GM20431 (cell line): Measurements from ENCODE around the gene TMBIM1.

Experiments
- in situ Hi-C: fragments of 300-500 bp; cut with MseI, MboI; formaldehyde crosslinking; loops from one replicate; pipeline ENCODE4 v1.15.0; 2020; ENCODE audit warnings: low sequenced_read_pairs; ENCODE audit not compliant: unreplicated experiment

Gene TMBIM1, protein sequence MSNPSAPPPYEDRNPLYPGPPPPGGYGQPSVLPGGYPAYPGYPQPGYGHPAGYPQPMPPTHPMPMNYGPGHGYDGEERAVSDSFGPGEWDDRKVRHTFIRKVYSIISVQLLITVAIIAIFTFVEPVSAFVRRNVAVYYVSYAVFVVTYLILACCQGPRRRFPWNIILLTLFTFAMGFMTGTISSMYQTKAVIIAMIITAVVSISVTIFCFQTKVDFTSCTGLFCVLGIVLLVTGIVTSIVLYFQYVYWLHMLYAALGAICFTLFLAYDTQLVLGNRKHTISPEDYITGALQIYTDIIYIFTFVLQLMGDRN

DNA sequence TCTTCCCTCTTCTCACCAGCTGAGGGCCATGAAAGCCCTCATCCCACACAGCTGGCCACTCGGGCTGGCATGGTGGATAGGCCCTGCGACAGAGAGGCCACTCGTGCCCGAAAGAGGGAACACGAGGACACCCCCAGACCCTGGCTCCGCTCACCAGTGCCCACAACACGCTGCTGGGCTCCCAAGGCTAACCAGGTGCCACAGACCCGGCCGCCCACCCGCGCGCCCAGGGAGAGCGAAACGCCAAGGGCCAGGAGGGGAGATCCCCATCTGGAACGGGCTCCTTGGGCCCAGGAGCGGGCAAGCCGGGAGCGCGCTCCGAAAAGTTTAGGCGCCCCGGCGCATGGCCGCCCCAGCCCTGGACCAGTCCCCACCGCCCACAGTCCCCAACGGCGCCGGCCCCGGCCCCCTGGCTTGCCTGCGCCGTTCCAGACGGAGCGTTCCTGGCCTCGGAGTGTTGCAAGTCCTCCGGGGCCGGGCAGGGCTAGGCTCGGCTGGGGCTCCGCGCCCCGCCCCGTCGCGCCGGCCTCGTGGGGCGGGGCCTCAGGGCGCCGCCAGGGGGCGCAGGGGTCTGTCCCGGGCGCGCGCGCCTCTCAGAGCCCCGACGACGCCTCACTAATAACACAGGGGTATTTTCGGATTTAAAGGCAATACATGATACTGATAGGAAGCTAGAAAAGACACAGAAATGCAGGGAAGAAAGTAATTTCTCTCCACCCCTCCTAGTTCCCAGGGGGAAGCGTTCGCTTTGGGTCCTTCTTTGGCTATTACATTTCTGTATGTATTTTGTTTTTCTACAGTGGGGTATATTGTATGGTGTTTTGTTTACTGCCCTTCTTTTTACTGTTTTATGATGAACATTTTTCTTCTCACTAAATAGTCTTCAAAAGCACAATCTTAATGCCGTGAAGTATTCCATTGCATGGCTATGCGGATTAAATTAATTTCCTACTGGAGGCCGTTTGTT lies at the start of gene TMBIM1:
TMBIM1 (minus strand) TSS at position 456 of the 967 bp plus-strand sequence. CDS start 10,362 bp downstream, outside the sequence.
- in situ Hi-C loops = loop anchor here (10.0 kb wide), 1 partner anchor 102 kb away; the partner anchor contains the start of gene CTDSP1

DNA sequence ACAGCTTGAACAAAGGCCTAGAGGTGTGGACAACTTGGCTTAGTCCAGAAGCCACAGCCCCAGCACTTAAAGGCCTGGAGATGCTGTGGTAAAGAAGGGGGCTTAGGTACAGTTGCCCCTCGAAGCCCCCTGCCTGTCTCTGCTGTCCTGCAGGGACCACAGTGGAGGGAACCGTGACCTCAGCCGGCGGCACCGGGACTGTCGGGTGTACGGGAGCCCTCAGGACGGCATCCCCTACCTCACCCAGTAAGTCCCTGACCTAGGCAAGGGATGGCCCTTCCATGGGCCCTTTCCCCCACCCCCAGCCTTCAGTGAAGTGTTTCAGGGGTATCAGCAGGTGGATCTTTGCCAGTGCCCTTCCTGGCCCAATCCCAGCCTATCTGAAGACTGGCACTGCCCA lies 49.1 kb upstream of the TMBIM1 start:
- in situ Hi-C loops = no loop called here

DNA sequence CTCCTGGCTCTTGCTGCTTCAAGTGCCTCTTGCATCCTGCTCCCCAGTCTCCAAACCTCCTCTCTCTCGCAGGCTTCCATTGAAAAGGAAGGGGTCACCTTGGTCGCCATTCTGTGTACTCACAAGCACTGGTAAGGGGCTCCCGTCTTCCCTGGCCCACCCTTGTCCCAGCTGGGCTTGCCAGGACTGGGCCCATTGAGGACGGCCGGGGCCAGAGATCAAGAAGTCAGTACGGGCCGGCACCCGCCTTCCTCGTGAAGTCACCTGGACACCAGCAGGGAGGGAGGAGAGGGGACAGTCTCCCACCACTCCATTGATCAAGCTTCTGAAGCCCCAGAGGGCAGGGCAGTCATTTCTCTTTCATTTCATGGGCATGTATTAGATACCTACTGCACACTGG lies 48.4 kb upstream of the TMBIM1 start:
- in situ Hi-C loops = no loop called here

DNA sequence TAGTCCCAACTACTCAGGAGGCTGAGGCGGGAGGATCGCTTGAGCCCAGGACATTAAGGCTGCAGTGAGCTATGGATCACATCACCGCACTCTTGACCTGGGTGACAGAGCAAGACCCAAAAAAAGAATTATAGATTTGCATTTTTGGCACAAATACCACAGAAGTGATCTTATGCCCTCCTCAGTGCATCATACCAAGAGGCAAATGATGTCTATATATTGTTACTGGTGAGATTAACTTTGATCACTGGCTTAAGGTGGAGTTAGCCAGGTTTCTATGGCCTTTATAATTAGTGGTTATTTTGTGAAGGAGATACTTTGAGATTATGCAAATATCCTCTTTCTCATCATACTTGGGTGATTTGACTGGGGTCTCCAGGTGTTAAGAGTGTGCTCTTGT lies 42.2 kb upstream of the TMBIM1 start:
- in situ Hi-C loops = no loop called here

DNA sequence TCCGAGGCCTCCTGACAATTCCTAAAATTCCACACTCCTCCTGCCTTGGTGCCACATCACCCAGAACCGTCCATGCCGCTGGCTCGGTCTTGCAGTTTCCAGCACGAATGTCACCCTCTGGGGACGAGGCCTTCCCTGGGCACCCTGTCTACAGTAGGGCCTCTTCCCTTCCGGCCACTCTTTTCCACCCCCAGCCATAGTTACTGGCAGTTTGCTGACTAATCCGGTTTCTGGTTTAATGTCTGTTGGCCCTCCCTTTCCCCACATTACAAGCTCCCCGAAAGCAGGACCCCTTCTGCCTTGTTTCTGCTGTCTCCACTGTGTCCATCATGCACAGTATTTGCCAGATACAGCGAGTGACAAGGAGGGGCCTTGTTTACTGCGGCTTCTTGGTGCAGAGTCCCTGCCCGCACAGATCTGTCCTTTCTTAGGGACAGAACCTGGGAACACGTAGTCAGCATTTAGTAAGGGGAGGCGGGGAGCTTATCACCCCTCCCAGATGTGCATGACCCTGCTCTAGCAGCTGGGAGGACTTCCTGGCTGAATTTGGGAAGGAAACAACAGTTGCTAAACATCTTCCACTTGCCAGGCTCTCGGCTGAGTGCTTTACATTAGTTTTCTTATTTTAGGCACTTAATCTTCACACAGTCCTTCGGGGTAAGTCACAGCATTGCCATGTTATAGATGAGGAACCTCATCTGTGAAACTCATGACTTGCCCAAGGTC lies 40.8 kb upstream of the TMBIM1 start:
- in situ Hi-C loops = no loop called here

DNA sequence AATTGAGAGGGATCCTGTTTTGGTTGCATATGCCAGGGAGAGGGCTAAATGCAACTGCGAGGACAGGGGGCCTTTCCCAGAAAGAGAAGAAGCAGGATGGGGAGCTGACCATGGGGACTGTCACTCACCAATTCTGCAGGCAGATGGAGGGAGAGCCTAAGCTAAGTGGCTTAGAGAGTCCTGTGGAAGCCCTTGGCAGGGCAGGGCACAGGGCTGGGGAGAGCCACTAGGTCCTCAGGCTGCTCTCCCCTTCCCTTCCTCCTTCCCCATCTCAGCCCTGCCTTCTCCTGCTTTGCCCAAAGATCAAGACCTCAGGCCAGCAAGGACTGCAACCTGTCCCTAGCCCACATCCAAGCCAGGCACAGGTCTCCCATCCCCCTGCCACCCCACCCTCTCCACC lies 40.0 kb upstream of the TMBIM1 start:
- in situ Hi-C loops = no loop called here

DNA sequence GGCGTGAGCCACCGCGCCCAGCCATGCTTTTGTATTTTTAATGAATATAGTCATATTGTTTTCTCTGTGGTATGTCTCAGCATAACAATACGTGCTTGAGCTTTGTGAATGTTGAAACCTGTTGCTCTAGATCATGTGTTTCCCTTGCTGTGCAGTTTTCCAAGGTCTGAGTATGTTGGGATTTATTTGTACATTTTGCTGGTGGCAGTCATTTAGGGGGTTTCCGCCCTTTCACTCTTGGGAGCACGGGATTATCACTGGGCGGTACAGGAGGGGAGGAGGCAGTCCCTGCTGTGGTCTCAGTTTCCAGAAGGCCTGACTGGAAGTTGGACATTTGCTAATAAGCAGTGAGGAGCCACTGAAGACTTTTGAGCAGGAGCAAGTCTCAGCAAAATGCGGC lies 39.4 kb upstream of the TMBIM1 start:
- in situ Hi-C loops = no loop called here

DNA sequence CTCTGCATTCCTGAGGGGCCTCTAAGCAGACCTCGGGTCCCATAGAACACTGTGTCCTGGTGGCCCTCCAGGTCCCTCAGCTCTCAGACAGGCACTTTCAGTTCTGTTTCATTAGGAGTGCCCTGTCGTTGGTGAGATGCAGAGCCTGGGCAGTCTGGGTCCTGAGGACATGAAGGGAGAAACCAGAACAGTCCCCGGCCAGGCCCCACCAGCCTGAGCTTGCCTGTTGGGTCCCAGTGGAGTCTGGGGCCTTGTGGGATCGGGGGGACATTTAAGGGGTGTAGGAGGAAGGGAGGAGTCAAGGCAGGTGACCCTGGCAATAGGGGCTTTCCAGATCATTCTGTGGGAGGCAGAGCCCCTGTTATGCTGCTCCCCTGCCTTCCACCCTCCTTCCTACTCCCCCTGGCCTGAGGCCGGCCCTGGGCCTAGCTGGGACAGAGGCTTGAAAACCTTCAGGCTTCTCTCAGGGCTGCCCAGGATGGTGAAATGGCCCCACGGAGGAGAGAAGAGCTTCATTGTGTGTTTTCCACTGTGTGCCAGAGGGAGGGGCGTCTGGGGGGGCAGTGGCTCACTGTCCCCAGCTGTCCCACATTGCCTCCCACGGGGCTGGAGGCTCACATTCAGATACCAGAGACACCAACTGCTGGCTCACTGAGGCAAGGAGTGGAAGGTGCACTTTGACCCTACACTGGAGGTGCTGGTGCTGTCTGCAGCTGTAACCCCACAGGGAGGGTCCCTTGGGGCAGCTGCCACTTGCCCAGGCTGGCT lies 37.7 kb upstream of the TMBIM1 start:
- in situ Hi-C loops = no loop called here

DNA sequence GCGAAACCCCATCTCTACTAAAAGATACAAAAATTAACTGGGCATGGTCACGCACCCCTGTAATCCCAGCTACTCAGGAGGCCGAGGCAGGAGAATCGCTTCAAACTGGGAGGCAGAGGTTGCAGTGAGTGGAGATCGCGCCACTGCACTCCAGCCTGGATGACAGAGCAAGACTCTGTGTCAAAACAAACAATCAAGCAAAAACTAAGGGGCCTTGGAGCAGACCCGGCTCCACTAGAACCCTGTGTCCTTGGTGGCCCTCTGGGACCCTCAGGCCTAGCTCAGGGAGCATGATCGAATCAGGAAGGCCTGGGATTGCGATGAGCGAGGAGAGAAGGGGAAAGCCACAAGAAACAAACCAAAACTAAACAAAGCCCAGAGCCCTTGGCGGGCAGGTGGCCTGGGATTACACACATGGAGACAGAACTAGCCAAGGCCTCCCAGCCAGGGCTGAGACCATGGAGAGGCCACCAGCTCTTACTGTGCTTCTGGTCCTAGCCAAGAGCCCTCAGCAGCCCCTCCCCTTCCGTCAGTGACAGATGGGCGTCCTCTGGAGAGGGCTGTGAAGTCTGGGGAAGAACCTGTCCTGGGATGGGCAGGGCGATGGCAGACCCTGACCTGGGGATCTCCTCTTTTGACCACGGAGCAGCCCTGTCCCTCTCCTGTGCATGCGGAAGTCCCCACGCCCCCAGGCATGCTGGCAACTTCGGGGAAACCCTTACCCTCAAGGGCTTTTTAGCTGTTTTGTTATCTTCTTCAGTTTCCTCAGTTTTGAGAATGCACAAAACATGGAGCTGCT lies 36.9 kb upstream of the TMBIM1 start:
- in situ Hi-C loops = no loop called here

DNA sequence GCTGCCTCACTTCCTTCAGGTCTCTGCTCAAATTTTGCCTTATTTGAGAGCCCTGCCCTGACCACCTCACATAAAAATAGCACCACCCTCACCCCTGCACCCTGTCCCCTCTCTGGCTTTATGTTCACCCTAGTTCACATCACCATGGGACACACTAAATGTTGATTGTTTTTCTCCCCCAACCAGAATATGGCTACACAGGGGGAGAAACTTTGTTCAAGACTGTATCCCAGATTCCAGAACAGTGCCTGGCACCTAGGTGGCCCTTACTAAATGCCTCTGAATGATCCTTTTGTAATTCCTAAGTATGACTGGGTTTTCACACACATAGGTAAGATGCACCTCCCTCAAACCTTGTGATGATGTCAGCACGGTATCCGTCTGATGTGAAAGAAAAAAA lies 36.0 kb upstream of the TMBIM1 start:
- in situ Hi-C loops = no loop called here

DNA sequence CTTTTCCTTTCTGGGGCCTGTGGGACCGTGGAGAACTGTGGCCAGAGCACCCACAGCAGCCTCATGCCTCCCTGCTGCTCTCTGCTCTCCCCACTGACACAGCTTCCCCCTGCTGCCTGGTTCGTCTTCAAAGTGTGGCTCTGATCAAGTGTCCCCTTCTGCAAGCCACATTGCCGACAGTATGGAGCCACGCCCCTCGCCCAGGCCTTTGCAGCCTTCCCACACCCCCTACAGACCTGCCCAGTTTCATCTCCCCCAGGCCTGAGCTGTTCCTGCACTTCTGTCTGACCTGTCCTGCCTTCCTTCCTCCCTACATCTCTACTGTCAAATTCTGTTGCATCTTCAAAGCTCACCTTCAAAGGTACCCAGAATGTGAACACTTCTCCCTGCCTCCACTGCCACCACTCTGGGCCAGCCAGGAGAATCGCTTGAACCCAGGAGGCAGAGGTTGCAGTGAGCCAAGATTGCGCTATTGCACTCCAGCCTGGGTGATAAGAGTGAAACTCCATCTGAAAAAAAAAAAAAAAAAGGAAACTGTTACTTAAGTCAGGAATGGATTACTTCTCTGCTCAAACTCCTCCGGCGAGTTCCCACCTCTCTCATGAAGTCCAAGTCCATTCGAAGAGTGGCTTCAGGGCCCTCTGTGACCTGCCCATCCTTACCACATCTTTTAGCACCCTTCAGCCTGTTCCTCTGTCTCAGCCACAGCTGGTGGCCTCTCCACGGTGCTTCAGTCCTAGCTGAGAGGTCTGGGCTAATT lies 35.3 kb upstream of the TMBIM1 start:
- in situ Hi-C loops = no loop called here

DNA sequence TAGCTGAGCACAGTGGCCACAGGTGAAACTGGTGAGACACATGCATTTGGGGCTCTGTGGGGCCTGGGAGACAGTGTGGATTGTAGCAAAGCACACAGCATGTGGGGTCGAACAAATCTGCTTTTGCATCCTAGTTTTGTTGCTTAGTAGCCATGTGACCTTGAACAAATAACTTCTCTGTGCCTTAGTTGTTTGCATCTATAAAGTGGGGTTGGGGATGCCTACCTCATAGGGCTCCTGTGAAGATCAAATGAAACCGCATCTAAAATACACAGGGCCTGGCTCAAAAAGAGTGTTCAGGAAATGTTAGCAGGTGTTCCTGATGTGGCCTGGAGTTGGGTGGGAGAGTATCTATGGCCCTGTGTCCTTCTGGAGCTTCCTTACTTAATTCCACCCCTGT lies 34.0 kb upstream of the TMBIM1 start:
- in situ Hi-C loops = no loop called here

DNA sequence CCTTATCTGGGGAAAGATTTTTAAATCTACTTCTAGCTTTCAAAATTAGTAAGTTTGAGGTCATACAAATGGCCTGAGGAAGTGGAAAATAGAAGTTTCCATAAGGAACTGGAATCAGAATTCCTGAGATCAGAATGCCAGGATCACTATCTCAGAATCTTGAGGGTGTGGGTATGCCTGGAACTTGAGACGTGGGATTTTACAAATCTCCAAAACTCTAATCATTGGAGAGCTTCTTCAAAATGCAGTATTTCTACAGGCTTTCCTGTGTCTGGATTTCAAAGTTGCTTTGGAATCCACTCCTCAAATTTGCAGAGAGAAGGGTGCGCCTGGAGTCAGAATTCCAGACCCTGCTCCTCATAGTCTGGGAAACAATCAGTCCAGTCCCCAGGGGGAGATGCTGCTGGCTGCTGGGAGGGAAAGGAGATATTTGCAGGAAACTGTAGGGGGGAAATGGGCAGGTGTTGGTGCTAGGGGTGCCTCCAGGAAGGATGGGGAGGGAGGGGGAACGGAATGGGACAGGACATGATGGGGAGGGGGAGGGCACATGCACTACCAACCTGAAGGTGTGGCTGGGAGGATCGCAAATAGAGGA lies 33.4 kb upstream of the TMBIM1 start:
- in situ Hi-C loops = no loop called here

DNA sequence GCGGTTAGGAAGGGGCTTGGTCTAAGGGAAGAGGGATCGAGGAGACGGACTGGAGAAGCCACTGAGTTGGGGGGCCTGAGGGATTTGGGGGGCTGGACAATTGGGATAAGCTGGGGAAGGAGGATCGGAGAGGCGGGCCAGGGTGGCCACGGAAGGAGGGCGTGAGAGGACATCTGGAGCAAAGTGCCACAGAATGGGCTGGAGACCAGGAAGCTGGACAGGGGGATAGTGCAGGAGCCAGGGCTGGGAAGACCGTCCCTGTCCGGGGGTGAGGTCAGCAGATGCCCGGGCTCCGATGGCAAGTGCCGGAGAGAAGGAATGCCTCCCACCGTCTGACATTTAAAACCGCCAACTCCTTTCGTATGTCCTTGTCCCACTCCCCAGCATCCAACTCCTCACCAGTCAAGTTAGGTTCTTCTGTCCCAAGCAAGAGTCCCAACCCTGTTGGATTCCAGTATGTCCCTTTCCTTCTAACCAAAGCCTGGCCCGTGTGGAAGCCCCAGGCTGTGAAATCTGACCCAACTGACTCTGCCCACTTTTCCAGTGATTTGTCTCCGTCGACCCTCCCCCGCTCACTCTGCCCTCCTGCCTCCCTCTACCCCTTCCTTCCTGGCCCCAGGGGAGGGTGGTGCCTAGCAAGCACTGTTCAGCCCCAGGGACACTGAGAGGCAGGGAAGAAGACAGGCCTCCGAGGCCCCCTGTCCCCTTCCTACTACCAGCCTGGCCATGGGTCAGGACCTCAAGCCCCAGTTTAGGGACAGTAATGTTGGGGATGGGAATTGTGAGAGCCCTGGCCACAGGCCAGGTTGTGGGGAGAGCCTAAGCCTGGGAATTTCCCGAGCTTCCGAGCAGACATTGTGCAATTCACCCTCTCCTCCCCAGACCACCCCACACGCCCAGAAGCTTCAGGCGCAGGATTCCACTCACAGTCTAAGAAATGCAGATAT lies 31.5 kb upstream of the TMBIM1 start:
- in situ Hi-C loops = no loop called here

DNA sequence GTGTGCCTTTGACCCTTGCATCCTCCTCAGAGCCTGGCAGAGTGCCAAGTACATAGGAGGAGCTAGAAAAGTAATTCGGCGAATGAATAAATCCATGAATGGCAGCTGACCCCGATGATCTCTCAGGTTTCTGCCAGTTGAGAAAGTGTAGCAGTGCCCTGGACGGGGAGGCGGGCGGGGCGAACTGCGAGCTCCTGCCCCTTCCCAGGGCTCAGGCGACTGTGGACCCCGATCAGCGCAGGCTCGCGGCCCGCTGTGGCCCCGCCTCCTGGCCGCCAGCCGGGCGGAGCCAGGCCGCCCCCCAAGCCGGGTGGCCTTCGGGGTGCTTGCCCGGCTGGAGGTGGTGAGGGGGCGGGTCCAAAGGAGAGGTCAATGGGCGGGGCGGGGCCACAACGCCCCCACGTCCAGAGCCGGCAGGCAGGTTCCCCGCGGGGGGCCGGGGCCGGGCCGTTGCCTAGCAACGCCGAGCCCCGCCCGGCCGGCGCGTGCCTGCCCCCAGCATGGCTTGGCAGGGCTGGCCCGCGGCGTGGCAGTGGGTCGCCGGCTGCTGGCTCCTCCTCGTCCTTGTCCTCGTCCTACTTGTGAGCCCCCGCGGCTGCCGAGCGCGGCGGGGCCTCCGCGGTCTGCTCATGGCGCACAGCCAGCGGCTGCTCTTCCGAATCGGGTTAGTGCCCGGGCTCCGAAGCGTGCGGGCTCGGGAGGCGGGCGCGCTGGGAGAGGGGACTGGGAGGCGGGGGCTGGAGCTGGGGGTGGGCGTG lies 30.6 kb upstream of the TMBIM1 start:
- in situ Hi-C loops = no loop called here

DNA sequence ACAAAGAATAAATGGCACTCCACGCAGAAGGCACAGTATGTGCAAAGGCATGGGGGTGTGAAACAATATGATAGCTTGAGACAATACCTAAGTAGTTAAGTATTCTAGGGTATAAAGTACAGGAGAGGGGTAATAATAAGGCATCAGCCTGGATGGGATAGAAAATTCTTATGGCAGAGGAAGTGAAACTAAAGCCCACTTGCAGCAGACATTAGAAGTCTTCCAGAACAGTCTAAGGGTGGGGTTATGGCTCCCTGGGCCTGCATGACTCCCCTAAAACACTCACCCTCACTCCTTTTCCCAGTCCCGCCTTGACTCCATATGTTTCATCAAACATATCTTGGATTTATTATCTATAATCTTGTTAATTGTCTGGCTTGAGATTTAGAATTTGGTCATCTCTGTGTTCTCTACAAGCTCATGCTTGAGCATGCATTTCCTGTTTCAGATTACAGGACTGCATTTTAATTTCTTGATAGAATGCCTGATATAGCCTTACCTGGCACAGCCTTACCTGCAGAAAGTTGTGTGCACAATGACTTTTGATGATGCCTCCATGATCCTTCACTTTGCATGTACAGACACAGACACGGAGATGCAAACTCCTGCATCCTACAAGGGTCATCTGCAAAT lies 28.5 kb upstream of the TMBIM1 start:
- in situ Hi-C loops = no loop called here
